ENCODE data around the gene EXOSC2.
A peak's percentile ranks its signal among the peaks of the same experiment; 100 is the strongest.

The EXOSC2 gene

GRCh38 chr9:130693426-130694191 lies at the start of gene EXOSC2:
Gene EXOSC2, plus strand, starts transcription at chr9:130693780. Its CDS starts 12 bp downstream, at chr9:130693792.
- peak; percentile 99 for DNase-seq

GRCh38 chr9:130651221-130651620 lies 42.4 kb upstream of the EXOSC2 start:
- no peak for DNase-seq

GRCh38 chr9:130651752-130652151 lies 41.8 kb upstream of the EXOSC2 start:
- no peak for DNase-seq

GRCh38 chr9:130654879-130655278 lies 38.7 kb upstream of the EXOSC2 start:
- no peak for DNase-seq

GRCh38 chr9:130658893-130659698 lies 34.5 kb upstream of the EXOSC2 start:
- no peak for DNase-seq

- no peak for DNase-seq
Measured at GRCh38 chr9:130659699-130660248, 33.8 kb upstream of the EXOSC2 start.

- no peak for DNase-seq
Measured at GRCh38 chr9:130660326-130660682, 33.3 kb upstream of the EXOSC2 start.

- DNase-seq: no peak
Measured at GRCh38 chr9:130660683-130661450, 32.7 kb upstream of the EXOSC2 start.

- no peak for DNase-seq
Measured at GRCh38 chr9:130661451-130662098, 32.0 kb upstream of the EXOSC2 start.

GRCh38 chr9:130662099-130662969 lies 31.2 kb upstream of the EXOSC2 start:
- no peak for DNase-seq

- no peak for DNase-seq
Measured at GRCh38 chr9:130662970-130663257, 30.7 kb upstream of the EXOSC2 start.

GRCh38 chr9:130663258-130663976 lies 30.2 kb upstream of the EXOSC2 start:
- no peak for DNase-seq

GRCh38 chr9:130663977-130664250 lies 29.7 kb upstream of the EXOSC2 start:
- DNase-seq: no peak

GRCh38 chr9:130664251-130665028 lies 29.1 kb upstream of the EXOSC2 start, which contains the start of gene PRDM12:
Gene PRDM12, plus strand, starts transcription at chr9:130664594. Its CDS starts 60 bp downstream, at chr9:130664654.
- no peak for DNase-seq

GRCh38 chr9:130665029-130665430 lies 28.6 kb upstream of the EXOSC2 start:
- DNase-seq: no peak

- DNase-seq: no peak
Measured at GRCh38 chr9:130665431-130666392, 27.9 kb upstream of the EXOSC2 start.

- DNase-seq: no peak
Measured at GRCh38 chr9:130666393-130667119, 27.0 kb upstream of the EXOSC2 start.

GRCh38 chr9:130667120-130667435 lies 26.5 kb upstream of the EXOSC2 start:
- DNase-seq: no peak

- DNase-seq: no peak
Measured at GRCh38 chr9:130668196-130668595, 25.4 kb upstream of the EXOSC2 start.
